SU-DHL-6 (cell line): ENCODE results near the gene C3orf70.

Experiments
- H2AFZ ChIP-seq: fragments of 200-600 bp; sonication (generic); 2 replicates; pipeline ENCODE4 v1.6.1; 2014; ENCODE audit warnings: low read depth, mild to moderate bottlenecking, moderate library complexity, mixed read lengths, antibody characterized with exemption, low read length; ENCODE audit not compliant: severe bottlenecking
- H3F3A ChIP-seq: fragments of 200-600 bp; shearing (Covaris generic); 2 replicates; pipeline ENCODE4 v1.6.0; 2016; ENCODE audit warnings: antibody characterized with exemption, mild to moderate bottlenecking; ENCODE audit not compliant: insufficient read depth
- H3K27ac ChIP-seq: fragments of 200-600 bp; sonication (generic); 2 replicates; pipeline ENCODE4 v1.5.1; 2016; ENCODE audit warnings: low read depth, mild to moderate bottlenecking, low read length, moderate library complexity, mixed read lengths
- H3K27me3 ChIP-seq: fragments of 200-600 bp; sonication (generic), shearing (Covaris generic); 2 replicates; pipeline ENCODE4 v1.6.0; 2014; ENCODE audit warnings: mild to moderate bottlenecking, low read length
- H3K36me3 ChIP-seq: fragments of 200-600 bp; sonication (generic); 2 replicates; pipeline ENCODE4 v1.6.1; 2014; ENCODE audit warnings: mild to moderate bottlenecking, low read length, mixed read lengths
- H3K4me2 ChIP-seq: fragments of 300-600, 200-600 bp; shearing (Covaris generic), sonication (generic); 2 replicates; pipeline ENCODE4 v1.6.0; 2014; ENCODE audit warnings: low read length, low read depth, mild to moderate bottlenecking; ENCODE audit not compliant: poor library complexity, severe bottlenecking
- H3K4me3 ChIP-seq: fragments of 200-600 bp; sonication (generic); 2 replicates; pipeline ENCODE4 v1.5.1; 2014; ENCODE audit warnings: antibody characterized with exemption, low read length, mild to moderate bottlenecking, mixed read lengths; ENCODE audit not compliant: insufficient read depth, poor library complexity, severe bottlenecking
- H3K79me2 ChIP-seq: fragments of 200-600 bp; sonication (generic); 2 replicates; pipeline ENCODE4 v1.6.1; 2014; ENCODE audit warnings: mild to moderate bottlenecking, low read length, moderate library complexity; ENCODE audit not compliant: insufficient read depth
- H3K9ac ChIP-seq: fragments of 200-600 bp; sonication (generic); 2 replicates; pipeline ENCODE4 v1.7.0; 2014; ENCODE audit warnings: mild to moderate bottlenecking, low read length
- H3K9me2 ChIP-seq: fragments of 200-600 bp; sonication (generic); replicated peaks from 2 replicates; pipeline ENCODE4 v1.6.1; 2014; ENCODE audit warnings: low read length; ENCODE audit not compliant: insufficient read depth
- H3K9me3 ChIP-seq: fragments of 200-600 bp; sonication (generic); 2 replicates; pipeline ENCODE4 v1.6.1; 2014; ENCODE audit warnings: low read length, mixed read lengths; ENCODE audit not compliant: insufficient read depth
- H4K20me1 ChIP-seq: fragments of 200-600 bp; sonication (generic); 2 replicates; pipeline ENCODE4 v1.6.1; 2014; ENCODE audit warnings: low read depth, mild to moderate bottlenecking, antibody characterized with exemption, low read length, moderate library complexity, mixed read lengths
- CTCF ChIP-seq: fragments of 200-600 bp; sonication (generic); IDR thresholded peaks from one replicate; pipeline ENCODE4 v1.5.1; 2017; ENCODE audit warnings: antibody characterized with exemption, mild to moderate bottlenecking, low read length, moderate library complexity; ENCODE audit not compliant: insufficient read depth, poor library complexity, severe bottlenecking
- EZH2phosphoT487 ChIP-seq: fragments of 200-600 bp; sonication (generic), shearing (Covaris generic); conservative IDR thresholded peaks from 2 replicates; pipeline ENCODE4 v1.6.1; 2018; ENCODE audit warnings: mild to moderate bottlenecking, antibody characterized with exemption, low read length, moderate library complexity, mixed read lengths

The C3orf70 gene

GRCh38 chr3:185057829-185058228, 95.0 kb downstream of the C3orf70 start:
- H3K4me2 ChIP-seq: no peak overlapping the region
- no peaks in the 10 kb centered on the region for H3K36me3 ChIP-seq
- no peaks in the 10 kb centered on the region for H3K9me2 ChIP-seq
- H4K20me1 ChIP-seq: no peaks in the 10 kb centered on the region
- no peaks in the 10 kb centered on the region for H3K79me2 ChIP-seq
- no peaks in the 10 kb centered on the region for H3K27me3 ChIP-seq
- no peak overlapping the region for H2AFZ ChIP-seq
- no peak for TF ChIP-seq CTCF
- TF ChIP-seq EZH2phosphoT487: no peak
- no peak overlapping the region for H3K27ac ChIP-seq
- H3F3A ChIP-seq: no peaks in the 10 kb centered on the region
- no peak overlapping the region for H3K9ac ChIP-seq
- H3K4me3 ChIP-seq: no peak overlapping the region
- H3K9me3 ChIP-seq: peaks cover 19% of the 10 kb centered on the region; the same call in 1 of the 2 replicates

DNA sequence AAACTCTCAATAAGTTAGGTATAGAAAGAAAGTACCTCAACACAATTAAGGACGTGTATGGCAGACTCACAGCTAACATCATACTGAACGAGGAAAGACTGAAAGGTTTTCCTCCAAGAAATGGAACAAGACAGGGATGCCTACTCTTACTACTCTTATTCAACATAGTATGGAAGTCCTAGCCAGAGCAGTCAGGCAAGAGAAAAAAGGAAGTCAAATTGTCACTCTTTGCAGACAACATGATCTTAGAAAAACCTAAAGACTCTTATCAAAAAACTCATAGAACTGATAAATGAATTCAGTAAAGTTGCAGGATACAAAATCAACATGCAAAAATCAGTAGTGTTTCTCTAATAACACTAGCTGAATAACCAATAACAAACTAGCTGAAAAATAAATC, 96.0 kb downstream of the C3orf70 start:
- H2AFZ ChIP-seq: no peak overlapping the region
- no peaks in the 10 kb centered on the region for H3K79me2 ChIP-seq
- H4K20me1 ChIP-seq: no peaks in the 10 kb centered on the region
- no peak overlapping the region for H3K4me3 ChIP-seq
- no peak overlapping the region for H3K27ac ChIP-seq
- H3K9me3 ChIP-seq: peaks cover 19% of the 10 kb centered on the region; the same call in 1 of the 2 replicates
- no peaks in the 10 kb centered on the region for H3K9me2 ChIP-seq
- no peak for TF ChIP-seq CTCF
- no peak for TF ChIP-seq EZH2phosphoT487
- no peaks in the 10 kb centered on the region for H3F3A ChIP-seq
- no peak overlapping the region for H3K9ac ChIP-seq
- no peak overlapping the region for H3K4me2 ChIP-seq
- no peaks in the 10 kb centered on the region for H3K27me3 ChIP-seq
- H3K36me3 ChIP-seq: no peaks in the 10 kb centered on the region

DNA sequence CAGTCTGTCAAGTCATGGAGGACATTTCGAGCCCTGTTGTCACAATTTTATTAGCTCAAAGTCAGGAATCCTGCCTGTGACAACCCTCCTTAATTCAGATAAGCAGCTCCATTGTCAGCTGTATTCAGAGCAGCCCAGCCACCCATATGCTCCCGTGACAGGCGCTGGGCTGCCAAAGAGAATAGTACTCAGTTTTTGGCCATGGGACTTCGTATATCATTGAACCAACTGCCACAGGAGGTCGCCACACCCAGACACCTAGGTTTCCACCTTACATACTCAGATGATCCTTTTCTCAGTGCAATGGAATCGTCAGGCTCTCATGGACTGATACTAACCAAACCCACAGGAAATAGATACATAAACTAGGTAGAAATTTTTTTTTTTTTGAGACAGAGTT, 100.2 kb downstream of the C3orf70 start:
- no peaks in the 10 kb centered on the region for H3K27me3 ChIP-seq
- no peak overlapping the region for H2AFZ ChIP-seq
- no peaks in the 10 kb centered on the region for H3K36me3 ChIP-seq
- H3F3A ChIP-seq: no peaks in the 10 kb centered on the region
- TF ChIP-seq CTCF (no peak), EZH2phosphoT487 (no peak)
- 0 out of 2 replicates have a peak, but pooled peaks cover 2% of the 10 kb centered on the region for H3K9me3 ChIP-seq
- no peaks in the 10 kb centered on the region for H4K20me1 ChIP-seq
- H3K9me2 ChIP-seq: no peaks in the 10 kb centered on the region
- no peak overlapping the region for H3K27ac ChIP-seq
- no peaks in the 10 kb centered on the region for H3K79me2 ChIP-seq
- no peak overlapping the region for H3K4me2 ChIP-seq
- H3K4me3 ChIP-seq: no peak overlapping the region
- H3K9ac ChIP-seq: no peak overlapping the region

DNA sequence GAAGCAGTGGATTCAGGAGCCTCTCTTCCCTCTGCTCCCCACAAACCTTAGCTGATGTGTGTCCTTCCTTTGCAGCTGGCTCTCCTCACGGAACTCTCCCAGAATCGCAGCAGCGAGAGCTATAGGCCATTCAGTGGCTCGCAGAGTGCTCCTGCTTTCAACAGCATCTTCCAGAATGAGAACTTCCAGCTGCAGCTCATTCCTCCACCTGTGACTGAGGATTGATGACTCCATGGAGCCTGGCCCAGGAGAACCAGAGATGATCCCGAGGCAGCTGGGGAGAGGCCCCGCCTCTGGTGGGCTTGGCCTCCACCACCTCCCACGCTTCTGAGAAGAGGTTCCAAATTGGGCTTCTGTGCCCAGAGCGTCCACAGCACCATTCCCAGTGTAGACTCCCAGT, 101.1 kb downstream of the C3orf70 start:
- Histone ChIP-seq H3K9me2 (no peaks in the 10 kb centered on the region), H3K79me2 (no peaks in the 10 kb centered on the region), H3K36me3 (no peaks in the 10 kb centered on the region), H3K4me3 (no peak overlapping the region), H3K27ac (no peak overlapping the region), H3K27me3 (no peaks in the 10 kb centered on the region), H3F3A (no peaks in the 10 kb centered on the region), H4K20me1 (no peaks in the 10 kb centered on the region), H2AFZ (no peak overlapping the region), H3K4me2 (no peak overlapping the region), H3K9ac (no peak overlapping the region), H3K9me3 (no peaks in the 10 kb centered on the region)
- TF ChIP-seq EZH2phosphoT487 (no peak), CTCF (no peak)
